Activated CD8-positive, alpha-beta memory T cell treated with anti-CD3 and anti-CD28 coated beads, Interleukin-2, amount 50 U/mL, for 1 hour (primary cell): ENCODE results near the gene MYH15.

Source experiments
- DNase-seq: peaks from one replicate; pipeline ENCODE4 v3.0.0-alpha.2; 2020; ENCODE audit errors: extremely low read depth

Gene MYH15

DNA sequence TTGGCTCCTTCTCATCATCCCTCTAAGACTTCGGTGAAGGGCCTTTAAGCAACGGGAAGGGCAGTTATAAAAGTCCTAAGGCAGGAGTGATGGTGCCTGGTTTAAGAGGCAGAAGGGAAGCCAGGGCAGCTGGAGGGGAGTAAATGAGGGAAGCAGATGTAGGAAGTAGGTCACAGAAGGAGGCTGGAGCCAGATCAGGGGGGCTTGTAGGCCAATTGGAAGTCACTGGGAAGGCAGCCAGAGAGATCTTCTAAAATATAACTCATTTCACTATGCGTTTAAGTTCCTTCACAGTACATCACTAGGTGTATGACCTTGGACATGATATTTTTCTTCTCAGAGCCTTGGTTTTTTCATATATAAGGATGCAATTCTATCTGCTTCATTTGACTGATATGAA is 94.7 kb downstream of the MYH15 start:
- DNase-seq = no peak

DNA sequence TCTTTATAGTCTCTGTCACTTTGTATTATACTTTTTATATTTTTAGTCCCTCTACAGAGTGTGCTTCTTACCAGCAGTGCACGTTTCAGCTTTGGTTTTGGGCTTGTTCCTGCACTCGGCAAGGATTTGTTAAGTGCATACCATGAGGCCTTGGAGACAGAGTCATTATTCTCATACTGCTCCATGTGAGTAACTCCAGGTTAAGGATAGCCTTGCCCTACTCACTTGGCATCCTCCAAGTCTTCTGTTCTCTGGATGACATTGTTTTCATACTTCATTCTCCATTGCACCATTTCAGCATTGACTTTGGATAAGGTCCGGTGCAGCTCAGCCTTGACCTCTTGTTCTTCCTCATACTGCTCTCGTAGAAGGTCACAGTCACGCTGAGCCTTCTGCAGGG is 96.4 kb downstream of the MYH15 start:
- DNase-seq = no peak

- no peak for DNase-seq
Measured at GRCh38 chr3:108412121-108412750, 98.2 kb downstream of the MYH15 start.

- DNase-seq = no peak
Measured at GRCh38 chr3:108410531-108410984, 99.8 kb downstream of the MYH15 start.

GRCh38 chr3:108409800-108410178 is 100.6 kb downstream of the MYH15 start:
- no peak for DNase-seq

DNA sequence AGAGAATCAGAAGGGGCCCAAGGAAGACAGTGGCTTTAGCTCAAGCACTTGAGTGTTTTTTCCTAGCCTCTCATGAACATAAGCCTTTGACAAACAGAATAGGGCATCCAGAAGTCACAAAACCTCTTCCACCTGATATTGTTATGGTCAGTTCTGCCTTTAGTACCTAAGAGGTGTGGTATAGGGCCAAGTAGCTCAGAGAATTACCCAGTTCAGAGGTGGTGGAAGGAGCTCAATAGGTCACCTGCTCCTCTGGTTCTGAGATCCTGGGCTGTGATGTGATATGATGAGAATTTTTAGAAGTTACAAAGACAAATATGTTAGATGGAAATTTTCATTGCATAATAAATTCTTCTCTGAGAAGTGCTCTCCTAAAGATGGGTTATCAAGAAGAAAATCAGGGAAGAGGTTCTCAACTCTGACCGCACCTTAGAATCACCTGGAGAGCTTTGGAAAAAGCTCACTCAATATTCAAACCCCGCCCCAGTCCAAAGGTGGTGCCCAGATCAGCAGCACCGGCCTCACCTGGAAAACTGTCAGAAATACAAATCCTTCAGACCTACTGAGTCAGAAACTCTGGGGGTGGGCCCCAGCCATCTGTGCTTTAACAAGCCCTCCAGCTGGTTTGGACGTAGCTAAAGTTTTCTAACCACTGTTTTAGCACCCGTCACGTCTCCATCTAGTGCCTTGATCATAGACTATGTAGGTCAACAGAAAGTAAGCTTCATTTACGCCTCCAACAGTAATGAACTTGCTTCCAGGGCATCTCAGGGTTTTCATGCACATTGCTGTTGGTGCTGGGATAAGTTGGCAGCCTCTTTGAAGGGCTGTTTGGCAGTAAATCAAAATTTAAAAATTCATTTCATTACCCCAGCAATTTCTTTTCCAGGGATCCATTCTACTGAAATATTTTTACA is 101.3 kb downstream of the MYH15 start:
- no peak for DNase-seq

- no peak for DNase-seq
Measured at GRCh38 chr3:108407886-108408285, 102.5 kb downstream of the MYH15 start.

GRCh38 chr3:108406661-108407206 is 103.7 kb downstream of the MYH15 start:
- peak; percentile 1 for DNase-seq

DNA sequence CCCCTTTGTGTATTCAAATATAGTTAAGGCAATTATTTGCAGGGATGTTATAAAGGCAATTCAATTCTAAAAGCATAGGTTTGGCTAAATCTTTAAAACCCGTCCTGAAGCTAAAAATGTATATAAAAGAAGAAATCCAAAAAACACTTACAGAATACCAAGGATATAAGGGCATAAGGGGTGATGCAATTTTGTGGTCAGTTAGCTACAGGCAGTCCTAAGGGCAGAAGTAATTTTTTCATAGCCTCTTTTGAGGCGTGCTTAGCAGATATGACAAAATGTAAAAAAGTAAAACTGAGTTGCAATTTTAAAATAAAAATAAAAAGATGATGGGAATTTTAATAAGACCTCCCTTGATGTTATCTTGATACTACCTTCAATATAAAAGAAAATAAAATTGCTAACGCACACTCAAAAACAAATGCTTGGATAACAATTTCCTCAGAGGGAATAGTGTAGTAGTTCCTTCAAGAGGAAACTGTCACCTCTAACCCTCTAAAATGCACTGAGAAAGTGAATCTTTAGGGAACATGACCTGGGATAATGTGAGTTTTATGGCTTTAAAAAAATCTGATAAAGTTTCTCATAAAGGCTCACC is 104.2 kb downstream of the MYH15 start:
- DNase-seq = no peak

DNA sequence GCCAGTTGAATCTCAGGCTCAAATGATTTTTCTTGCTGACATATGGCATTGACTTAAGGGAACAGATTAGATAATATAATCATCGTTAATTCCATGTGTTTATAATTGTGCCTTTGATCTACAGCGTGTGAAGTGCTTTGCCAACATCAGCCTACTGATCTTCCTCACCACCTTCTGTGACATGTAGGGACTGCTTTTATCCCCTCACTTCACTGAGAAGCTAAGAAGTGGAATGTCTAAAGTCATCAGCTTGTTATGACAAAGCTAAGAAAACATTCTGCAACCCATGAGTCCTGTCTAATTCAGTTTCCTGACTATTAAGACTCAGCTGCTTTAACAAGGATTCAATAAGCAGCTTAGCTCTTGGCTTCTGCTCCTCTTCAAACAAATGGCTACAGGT is 106.0 kb downstream of the MYH15 start:
- DNase-seq = no peak

DNA sequence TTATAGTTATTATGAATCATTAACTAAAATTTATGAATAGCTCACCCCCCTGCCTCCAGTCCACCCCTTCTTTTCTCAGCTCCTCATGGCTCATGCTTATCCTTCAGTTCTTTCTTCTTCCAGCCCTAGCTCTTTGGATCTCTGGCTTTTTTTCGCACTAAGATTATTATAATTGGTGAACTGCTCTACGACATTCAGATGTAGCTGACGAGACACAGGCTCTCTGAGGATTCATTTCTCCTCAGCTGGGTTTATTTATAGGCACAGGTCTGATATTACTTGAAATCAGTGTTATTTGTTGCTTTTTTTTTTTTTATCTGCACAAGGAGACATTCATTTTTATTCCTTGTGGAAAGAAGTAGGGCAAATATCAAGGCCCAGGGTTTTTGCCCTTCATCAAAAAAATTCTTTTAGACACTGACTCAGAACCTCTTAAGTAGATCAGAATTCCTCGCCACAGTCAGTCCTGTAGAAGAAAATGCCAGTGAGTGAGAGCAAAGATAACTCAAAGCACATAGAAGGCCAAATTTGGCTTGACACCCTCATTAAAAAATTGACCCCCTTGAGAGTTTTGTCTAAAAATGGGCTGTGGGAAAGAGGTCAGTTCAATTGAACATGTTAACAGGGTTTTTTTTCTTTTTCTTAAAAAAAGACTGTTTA is 106.6 kb downstream of the MYH15 start:
- DNase-seq = no peak

DNA sequence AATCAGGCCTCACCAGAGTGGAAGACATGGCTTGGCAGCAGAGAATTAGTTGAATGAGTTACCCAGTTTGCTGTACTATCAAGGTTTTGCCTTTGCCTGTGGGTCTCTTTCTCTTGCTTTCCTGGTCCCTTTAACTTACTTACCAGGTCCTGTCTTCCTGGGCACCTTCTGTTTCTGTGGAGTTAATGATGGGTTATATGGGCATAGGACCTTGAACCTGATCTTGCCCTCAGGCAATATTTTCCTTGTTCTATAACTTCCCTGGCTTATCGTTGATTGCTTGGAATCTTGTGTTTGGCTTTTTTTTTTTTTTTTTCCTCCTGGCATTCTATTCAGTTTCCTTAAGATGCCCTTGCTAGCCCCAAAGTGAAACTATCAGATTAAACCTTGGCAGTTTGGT is 107.2 kb downstream of the MYH15 start:
- DNase-seq = no peak

- DNase-seq = no peak
Measured at GRCh38 chr3:108401836-108402235, 108.6 kb downstream of the MYH15 start.

GRCh38 chr3:108398510-108398909 is 111.9 kb downstream of the MYH15 start:
- no peak for DNase-seq

DNA sequence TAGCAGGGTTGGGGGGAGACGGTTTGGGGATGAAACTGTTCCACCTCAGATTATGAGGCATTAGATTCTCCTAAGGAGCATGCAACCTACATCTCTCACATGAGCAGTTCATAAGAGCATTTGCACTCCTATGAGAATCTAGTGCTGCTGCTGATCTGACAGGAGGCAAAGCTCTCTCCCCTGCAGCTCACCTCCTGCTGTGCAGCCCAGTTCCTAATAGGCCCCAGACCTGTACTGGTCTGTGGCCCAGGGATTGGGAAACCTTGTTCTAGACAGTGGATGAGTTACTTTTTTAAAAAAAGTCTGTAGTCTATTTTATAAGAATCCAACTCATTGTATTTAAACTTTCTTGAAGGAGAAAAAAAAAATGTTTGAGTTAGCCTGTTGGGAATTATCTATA is 114.1 kb downstream of the MYH15 start:
- DNase-seq = no peak

DNA sequence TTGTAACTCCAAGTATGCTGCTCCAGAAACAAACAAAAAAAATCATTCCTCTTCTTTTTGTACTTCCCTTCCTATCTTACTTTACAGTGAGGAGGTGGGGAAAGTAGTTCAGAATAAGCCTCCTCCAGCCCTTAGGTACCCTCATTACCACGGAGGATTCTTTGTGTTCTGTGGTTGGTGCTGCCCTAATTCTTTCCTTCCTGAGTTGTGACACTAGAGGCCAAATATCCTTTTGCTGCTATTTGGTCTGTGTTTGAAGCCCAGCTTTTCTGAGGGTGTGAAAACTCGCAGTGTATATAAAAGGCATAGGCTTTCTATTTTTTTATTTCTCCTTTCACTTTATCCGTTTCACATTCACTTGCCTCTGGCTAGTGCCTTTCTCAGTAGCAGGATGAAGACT is 115.8 kb downstream of the MYH15 start:
- DNase-seq = no peak

- DNase-seq = no peak
Measured at GRCh38 chr3:108394016-108394415, 116.4 kb downstream of the MYH15 start.

GRCh38 chr3:108393128-108393900 is 117.1 kb downstream of the MYH15 start:
- no peak for DNase-seq

DNA sequence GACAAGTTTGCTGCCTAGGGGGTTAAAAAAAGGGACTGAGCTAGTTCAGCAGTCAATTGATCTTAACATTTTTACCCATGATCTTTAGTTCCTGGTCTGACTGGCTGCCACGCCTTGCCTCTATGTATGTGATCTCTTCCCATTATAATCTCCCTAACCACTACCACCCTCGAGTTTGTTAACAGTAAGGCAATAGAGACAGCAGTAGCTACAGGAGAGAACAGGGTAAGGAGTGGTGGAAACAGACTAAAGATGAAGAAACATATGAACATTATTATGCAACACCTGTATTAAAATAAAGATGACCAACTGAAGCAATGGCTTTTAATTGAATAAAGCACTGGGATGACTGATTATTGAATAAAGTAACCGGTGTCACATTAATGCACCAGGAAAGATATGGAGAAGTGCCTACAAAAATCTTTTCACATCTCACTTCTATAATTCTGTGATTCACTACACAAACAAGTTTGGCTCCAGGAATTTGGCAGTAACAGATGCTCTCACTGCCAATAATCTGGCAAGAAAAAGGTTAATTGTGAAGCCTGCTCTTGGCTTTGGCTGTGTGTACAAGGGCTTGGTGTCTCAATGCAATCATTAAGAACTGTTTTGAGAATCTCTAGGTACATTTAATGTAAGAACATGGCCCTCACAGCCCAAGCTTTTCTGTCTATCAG is 118.3 kb downstream of the MYH15 start:
- no peak for DNase-seq

DNA sequence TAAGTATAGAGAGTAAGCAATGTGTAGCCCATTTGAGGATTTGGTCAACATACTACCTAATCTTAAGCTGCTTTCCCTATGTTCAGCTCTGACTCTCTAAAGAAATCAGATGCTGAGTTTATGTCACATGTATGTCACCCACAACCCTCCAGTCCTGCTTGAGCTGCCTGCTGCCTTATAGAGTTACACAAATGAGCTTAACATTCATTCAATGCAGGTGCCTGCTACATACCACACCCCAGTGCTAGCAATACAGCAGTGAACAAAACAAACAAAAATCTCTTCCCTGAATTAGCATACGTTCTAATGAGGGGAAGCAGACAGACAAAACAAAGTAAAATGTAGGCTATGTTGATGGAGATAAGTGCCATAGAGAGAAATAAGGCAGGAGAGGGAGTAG is 121.0 kb downstream of the MYH15 start:
- DNase-seq = no peak
